Measurements from ENCODE around the gene HTR1B. TPM values are rescaled to one million over a fixed set of nuclear protein-coding genes. Genes with fewer than 3 reads are reported as not detected.

Gene HTR1B
- total RNA-seq, 1 donor from 2014 or later = not detected

DNA sequence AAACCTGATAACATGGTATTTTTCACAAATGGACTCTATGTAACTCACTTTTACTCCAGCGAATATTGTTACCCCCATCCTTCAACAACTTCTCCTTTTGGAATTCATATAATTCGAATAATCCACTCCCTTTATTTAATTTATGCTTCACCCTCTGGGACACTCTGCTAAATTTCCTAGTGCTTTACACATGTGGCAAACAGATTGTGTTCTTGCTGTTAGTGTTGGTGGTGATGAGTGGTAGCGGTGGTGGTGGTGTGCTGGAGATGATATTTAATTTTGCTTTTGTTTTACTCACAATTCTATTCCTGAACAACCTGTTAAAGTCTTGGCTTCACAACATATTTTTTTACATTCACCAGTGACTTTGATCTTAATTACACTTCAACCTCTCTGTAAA lies 32.8 kb downstream of the HTR1B start:
- H3K4me1 ChIP-seq = no peaks in the 10 kb centered on the region
- no peaks in the 10 kb centered on the region for H3K27me3 ChIP-seq (ENCODE audit: low read depth)
- no peaks in the 10 kb centered on the region for H3K9me3 ChIP-seq (replicated peaks)
- H3K36me3 ChIP-seq = no peaks in the 10 kb centered on the region
- no peak overlapping the region for H3K27ac ChIP-seq (replicated peaks)
- no peak overlapping the region for H3K4me3 ChIP-seq
- DNase-seq = no peak
- TF ChIP-seq CTCF (IDR thresholded peaks at IDR 0.05; ENCODE audit: borderline replicate concordance) = no peak
- intact Hi-C loops (cut with micrococcal nuclease) = no loop called here

GRCh38 chr6:77425671-77426070 lies 37.6 kb downstream of the HTR1B start:
- Histone ChIP-seq H3K36me3 (no peaks in the 10 kb centered on the region), H3K27me3 (ENCODE audit: low read depth) (no peaks in the 10 kb centered on the region), H3K4me3 (no peak overlapping the region), H3K9me3 (replicated peaks) (no peaks in the 10 kb centered on the region), H3K27ac (replicated peaks) (peak overlapping the region; percentile 4), H3K4me1 (no peaks in the 10 kb centered on the region)
- no peak for TF ChIP-seq CTCF (IDR thresholded peaks at IDR 0.05; ENCODE audit: borderline replicate concordance)
- intact Hi-C loops (cut with micrococcal nuclease) = no loop called here
- no peak for DNase-seq

DNA sequence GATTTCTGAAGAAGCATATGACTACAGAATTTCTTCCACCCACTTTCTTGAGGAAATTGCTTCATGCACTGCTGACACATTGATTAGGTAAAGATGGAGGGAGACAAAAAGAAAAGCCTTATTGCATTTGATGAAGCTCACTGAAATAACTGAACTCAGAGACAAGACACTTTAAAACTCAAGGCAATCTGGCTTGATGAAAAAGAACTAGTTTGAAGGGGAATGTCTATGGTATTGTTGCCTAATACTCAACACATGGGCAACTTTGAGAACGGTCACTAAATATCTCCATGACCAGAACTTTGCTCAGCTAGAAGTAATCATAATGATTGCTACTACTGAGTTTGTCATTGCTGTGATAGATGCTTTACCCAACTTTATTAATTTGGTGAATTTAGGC lies 38.1 kb downstream of the HTR1B start:
- H3K36me3 ChIP-seq = no peaks in the 10 kb centered on the region
- H3K4me3 ChIP-seq = no peak overlapping the region
- no peaks in the 10 kb centered on the region for H3K27me3 ChIP-seq (ENCODE audit: low read depth)
- no peaks in the 10 kb centered on the region for H3K9me3 ChIP-seq (replicated peaks)
- peak overlapping the region; percentile 4 for H3K27ac ChIP-seq (replicated peaks)
- DNase-seq = no peak
- TF ChIP-seq CTCF (IDR thresholded peaks at IDR 0.05; ENCODE audit: borderline replicate concordance) = no peak
- no peaks in the 10 kb centered on the region for H3K4me1 ChIP-seq
- intact Hi-C loops (cut with micrococcal nuclease) = no loop called here

- Histone ChIP-seq H3K4me3 (no peak overlapping the region), H3K9me3 (replicated peaks) (no peaks in the 10 kb centered on the region), H3K36me3 (no peaks in the 10 kb centered on the region), H3K27ac (replicated peaks) (no peak overlapping the region), H3K27me3 (ENCODE audit: low read depth) (no peaks in the 10 kb centered on the region), H3K4me1 (no peaks in the 10 kb centered on the region)
- intact Hi-C loops (cut with micrococcal nuclease) = no loop called here
- DNase-seq = no peak
- TF ChIP-seq CTCF (IDR thresholded peaks at IDR 0.05; ENCODE audit: borderline replicate concordance) = no peak
These were observed 38.5 kb downstream of the HTR1B start for GRCh38 chr6:77424761-77425160.

- no peak for DNase-seq
- Histone ChIP-seq H3K9me3 (replicated peaks) (no peaks in the 10 kb centered on the region), H3K27me3 (ENCODE audit: low read depth) (no peaks in the 10 kb centered on the region), H3K4me3 (no peak overlapping the region), H3K36me3 (no peaks in the 10 kb centered on the region), H3K4me1 (no peaks in the 10 kb centered on the region), H3K27ac (replicated peaks) (no peak overlapping the region)
- intact Hi-C loops (cut with micrococcal nuclease) = no loop called here
- no peak for TF ChIP-seq CTCF (IDR thresholded peaks at IDR 0.05; ENCODE audit: borderline replicate concordance)
These were observed 46.5 kb downstream of the HTR1B start for GRCh38 chr6:77416839-77417238.

- H3K27ac ChIP-seq (replicated peaks) = no peak overlapping the region
These were observed 47.6 kb downstream of the HTR1B start for GRCh38 chr6:77415706-77416105.

More at GRCh38 chr6:77415706-77416105, 47.6 kb downstream of the HTR1B start:
- H3K4me3 ChIP-seq = no peak overlapping the region
- no peaks in the 10 kb centered on the region for H3K36me3 ChIP-seq
- H3K9me3 ChIP-seq (replicated peaks) = no peaks in the 10 kb centered on the region
- no peak for TF ChIP-seq CTCF (IDR thresholded peaks at IDR 0.05; ENCODE audit: borderline replicate concordance)
- no peak for DNase-seq
- no peaks in the 10 kb centered on the region for H3K27me3 ChIP-seq (ENCODE audit: low read depth)
- H3K4me1 ChIP-seq = no peaks in the 10 kb centered on the region
- intact Hi-C loops (cut with micrococcal nuclease) = no loop called here

All from left ventricle myocardium inferior (tissue), 1 donor.